PFSK-1 (cell line): ENCODE results near the gene PSMA8.

Source experiments
- FOXP2 ChIP-seq: optimal IDR thresholded peaks from 2 replicates; pipeline ENCODE3; 2011; ENCODE audit warnings: borderline replicate concordance, control low read depth, inconsistent platforms; ENCODE audit not compliant: insufficient read depth; ENCODE audit errors: extremely low read length, extremely low read depth
- POLR2AphosphoS5 ChIP-seq: IDR thresholded peaks from 2 replicates; pipeline ENCODE4 v1.6.1; 2012; ENCODE audit warnings: low read depth, mild to moderate bottlenecking, control low read depth, low read length, moderate library complexity
- SIN3A ChIP-seq: IDR thresholded peaks from 2 replicates; pipeline ENCODE4 v1.6.1; 2012; ENCODE audit warnings: mild to moderate bottlenecking, low read length, moderate library complexity, borderline replicate concordance; ENCODE audit not compliant: insufficient read depth
- TAF1 ChIP-seq: IDR thresholded peaks from 2 replicates; pipeline ENCODE4 v1.6.1; 2012; ENCODE audit warnings: low read length, control low read depth, borderline replicate concordance; ENCODE audit not compliant: insufficient read depth
- TF ChIP-seq, protein P1 (sequence below), 2 experiments: IDR thresholded peaks; 2 replicates each; pipeline versions ENCODE4 v1.6.1 to v1.8.0; 2011 to 2012; ENCODE audit warnings: low read depth in 2 of 2, low read length in 2 of 2, control low read depth in 1 of 2, inconsistent platforms in 1 of 2, mild to moderate bottlenecking in 1 of 2, moderate library complexity in 1 of 2; ENCODE audit not compliant: insufficient read depth in 1 of 2

PSMA8 gene

DNA sequence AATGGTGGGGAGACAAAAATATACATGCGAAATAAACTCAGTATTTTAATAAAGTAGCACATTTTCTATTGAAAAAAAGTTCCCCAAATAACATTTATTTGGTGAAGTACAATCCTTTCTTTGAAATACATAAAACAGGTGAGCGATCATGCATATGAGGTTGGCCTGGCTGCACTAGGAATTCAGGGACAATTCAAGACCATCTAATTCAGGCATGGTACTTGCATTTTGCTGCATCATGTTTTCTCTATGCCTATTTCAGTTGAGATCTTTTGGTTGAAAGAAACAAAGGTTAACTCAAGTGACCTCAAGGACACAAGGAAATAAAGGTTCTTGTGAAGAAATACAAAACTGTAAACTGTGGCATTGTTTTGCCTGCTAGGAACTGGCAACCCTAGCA, 72.8 kb downstream of the PSMA8 start:
- TF ChIP-seq TAF1 = no peak
- TF ChIP-seq, protein P1, sequence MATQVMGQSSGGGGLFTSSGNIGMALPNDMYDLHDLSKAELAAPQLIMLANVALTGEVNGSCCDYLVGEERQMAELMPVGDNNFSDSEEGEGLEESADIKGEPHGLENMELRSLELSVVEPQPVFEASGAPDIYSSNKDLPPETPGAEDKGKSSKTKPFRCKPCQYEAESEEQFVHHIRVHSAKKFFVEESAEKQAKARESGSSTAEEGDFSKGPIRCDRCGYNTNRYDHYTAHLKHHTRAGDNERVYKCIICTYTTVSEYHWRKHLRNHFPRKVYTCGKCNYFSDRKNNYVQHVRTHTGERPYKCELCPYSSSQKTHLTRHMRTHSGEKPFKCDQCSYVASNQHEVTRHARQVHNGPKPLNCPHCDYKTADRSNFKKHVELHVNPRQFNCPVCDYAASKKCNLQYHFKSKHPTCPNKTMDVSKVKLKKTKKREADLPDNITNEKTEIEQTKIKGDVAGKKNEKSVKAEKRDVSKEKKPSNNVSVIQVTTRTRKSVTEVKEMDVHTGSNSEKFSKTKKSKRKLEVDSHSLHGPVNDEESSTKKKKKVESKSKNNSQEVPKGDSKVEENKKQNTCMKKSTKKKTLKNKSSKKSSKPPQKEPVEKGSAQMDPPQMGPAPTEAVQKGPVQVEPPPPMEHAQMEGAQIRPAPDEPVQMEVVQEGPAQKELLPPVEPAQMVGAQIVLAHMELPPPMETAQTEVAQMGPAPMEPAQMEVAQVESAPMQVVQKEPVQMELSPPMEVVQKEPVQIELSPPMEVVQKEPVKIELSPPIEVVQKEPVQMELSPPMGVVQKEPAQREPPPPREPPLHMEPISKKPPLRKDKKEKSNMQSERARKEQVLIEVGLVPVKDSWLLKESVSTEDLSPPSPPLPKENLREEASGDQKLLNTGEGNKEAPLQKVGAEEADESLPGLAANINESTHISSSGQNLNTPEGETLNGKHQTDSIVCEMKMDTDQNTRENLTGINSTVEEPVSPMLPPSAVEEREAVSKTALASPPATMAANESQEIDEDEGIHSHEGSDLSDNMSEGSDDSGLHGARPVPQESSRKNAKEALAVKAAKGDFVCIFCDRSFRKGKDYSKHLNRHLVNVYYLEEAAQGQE (IDR thresholded peaks at IDR 0.05; ENCODE audit: insufficient read depth in 1 of 2, low read depth in 2 of 2, low read length in 2 of 2) = no peak
- no peak for TF ChIP-seq FOXP2
- TF ChIP-seq SIN3A = no peak
- TF ChIP-seq POLR2AphosphoS5 = no peak

DNA sequence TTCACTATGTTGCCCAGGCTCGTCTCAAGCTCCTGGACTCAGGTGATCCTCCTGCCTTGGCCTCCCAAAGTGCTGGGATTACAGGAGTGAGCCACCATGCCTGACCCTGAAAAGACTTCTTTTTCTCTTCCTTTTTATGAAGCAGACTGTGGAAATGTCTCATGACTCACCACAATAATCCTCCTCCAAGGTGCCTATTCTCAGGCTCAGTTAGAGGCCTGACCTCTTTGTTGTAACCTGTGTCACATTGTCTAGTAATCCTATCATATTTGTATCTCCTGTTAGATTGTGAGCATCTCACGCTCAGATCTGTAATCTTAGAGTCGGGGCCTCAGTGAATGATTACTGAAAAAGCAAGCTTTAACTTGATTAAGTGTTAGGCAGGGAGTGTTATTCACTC, 74.3 kb downstream of the PSMA8 start:
- TF ChIP-seq, protein P1 (IDR thresholded peaks at IDR 0.05; ENCODE audit: insufficient read depth in 1 of 2, low read depth in 2 of 2, low read length in 2 of 2) = no peak
- TF ChIP-seq FOXP2 = no peak
- no peak for TF ChIP-seq POLR2AphosphoS5
- no peak for TF ChIP-seq TAF1
- no peak for TF ChIP-seq SIN3A

DNA sequence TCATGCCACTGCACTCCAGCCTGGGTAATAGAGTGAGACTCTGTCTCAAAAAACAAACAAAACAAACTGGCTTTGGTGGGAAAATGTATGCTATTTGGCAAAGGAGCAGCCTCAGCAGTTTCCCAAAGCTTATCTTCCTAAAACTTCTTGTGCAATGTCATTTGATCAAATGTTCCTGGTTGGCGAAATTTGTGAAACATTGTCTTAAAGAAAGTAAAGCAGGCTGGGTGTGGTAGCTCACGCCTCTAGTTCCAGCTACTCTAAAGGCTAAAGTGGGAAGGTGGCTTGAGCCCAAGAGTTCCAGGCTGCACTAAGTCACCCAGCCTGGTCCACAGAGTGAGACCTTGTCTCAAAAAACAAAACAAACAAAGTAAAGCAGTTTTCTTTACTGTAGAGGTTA, 75.3 kb downstream of the PSMA8 start:
- TF ChIP-seq, protein P1 (IDR thresholded peaks at IDR 0.05; ENCODE audit: insufficient read depth in 1 of 2, low read depth in 2 of 2, low read length in 2 of 2) = no peak
- no peak for TF ChIP-seq SIN3A
- TF ChIP-seq TAF1 = no peak
- no peak for TF ChIP-seq FOXP2
- no peak for TF ChIP-seq POLR2AphosphoS5

DNA sequence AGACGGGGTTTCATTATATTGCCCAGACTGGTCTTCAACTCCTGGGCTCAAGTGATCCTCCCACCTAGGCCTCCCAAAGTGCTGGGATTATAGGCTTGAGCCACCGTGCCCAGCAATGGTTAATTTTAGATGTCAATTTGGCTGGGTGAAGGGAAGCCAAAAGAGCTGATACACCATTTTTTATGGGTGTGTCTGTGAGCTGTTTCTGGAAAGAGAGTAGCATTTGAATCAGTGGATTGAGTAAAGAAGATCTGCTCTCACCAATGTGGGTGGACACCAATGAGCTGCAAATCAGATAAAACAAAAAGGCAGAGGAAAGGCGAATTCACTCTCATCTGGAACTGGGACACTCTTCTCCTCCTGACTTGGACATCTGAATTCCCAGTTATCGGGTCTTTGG, 76.5 kb downstream of the PSMA8 start:
- TF ChIP-seq, protein P1 (IDR thresholded peaks at IDR 0.05; ENCODE audit: insufficient read depth in 1 of 2, low read depth in 2 of 2, low read length in 2 of 2) = no peak
- no peak for TF ChIP-seq POLR2AphosphoS5
- TF ChIP-seq SIN3A = no peak
- TF ChIP-seq TAF1 = no peak
- no peak for TF ChIP-seq FOXP2

DNA sequence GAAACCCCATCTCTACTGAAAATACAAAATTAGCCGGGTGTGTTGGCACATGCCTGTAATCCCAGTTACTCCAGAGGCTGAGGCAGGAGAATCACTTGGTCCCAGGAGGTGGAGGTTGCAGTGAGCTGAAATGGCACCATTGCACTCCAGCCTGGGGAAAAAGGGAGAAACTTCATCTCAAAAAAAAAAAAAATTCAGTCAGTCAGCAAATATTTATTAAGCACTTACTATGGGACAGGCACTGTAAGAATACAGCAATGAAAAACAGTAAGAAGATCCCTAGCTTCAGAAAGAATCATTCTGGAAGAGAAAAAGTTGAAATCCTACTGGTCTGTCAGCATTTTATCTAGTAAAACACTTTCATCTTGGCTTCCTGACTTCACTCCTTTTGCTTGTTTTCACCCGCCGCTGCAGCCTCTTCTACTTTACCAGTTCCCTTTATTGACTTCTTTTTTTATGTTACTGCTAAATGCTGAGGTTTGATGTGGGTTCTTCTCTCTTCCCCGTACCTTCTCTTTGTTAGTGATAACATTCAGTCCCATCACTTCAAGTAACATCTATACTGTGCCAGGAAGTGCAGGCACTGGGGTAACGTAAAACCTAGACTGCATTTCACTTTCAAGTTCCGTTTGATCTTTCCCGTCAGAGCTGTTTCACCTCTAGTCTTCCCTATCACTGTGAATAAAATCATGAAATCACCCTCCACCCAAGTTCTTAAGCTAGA, 81.7 kb downstream of the PSMA8 start:
- TF ChIP-seq POLR2AphosphoS5 (no peak), FOXP2 (no peak), SIN3A (no peak), TAF1 (no peak)
- TF ChIP-seq, protein P1 (IDR thresholded peaks at IDR 0.05; ENCODE audit: insufficient read depth in 1 of 2, low read depth in 2 of 2, low read length in 2 of 2) = no peak
